Right lobe of liver (tissue), 4 donors: ENCODE data around the gene USP47.

ENCODE experiments used
- POLR2A ChIP-seq: fragments of 450-650 bp; IDR thresholded peaks from one replicate; pipeline ENCODE4 v1.6.1; 2017; ENCODE audit warnings: antibody characterized with exemption, mild to moderate bottlenecking
- TF ChIP-seq, protein P1 (sequence below), 4 donors: fragments of 200-600 bp in 3 of 4; fragments of 450-650 bp in 1 of 4; IDR thresholded peaks; one replicate each; pipeline versions ENCODE4 v1.5.1 to v1.8.0; 2016 to 2022; ENCODE audit warnings: antibody characterized with exemption in 4 of 4, mild to moderate bottlenecking in 2 of 4
- donor health status: DM: no; HTN: no; CAD: no.
- donor health status: DM: no; HTN: no; CAD: no.
- donor health status: DM: no; HTN: yes; CAD: no.

- TF ChIP-seq POLR2A: no peak
- TF ChIP-seq, protein P1, sequence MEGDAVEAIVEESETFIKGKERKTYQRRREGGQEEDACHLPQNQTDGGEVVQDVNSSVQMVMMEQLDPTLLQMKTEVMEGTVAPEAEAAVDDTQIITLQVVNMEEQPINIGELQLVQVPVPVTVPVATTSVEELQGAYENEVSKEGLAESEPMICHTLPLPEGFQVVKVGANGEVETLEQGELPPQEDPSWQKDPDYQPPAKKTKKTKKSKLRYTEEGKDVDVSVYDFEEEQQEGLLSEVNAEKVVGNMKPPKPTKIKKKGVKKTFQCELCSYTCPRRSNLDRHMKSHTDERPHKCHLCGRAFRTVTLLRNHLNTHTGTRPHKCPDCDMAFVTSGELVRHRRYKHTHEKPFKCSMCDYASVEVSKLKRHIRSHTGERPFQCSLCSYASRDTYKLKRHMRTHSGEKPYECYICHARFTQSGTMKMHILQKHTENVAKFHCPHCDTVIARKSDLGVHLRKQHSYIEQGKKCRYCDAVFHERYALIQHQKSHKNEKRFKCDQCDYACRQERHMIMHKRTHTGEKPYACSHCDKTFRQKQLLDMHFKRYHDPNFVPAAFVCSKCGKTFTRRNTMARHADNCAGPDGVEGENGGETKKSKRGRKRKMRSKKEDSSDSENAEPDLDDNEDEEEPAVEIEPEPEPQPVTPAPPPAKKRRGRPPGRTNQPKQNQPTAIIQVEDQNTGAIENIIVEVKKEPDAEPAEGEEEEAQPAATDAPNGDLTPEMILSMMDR (IDR thresholded peaks at IDR 0.05): no peak
These were observed 24.4 kb downstream of the USP47 start for GRCh38 chr11:11866203-11866602.
